GM12878 (cell line): ENCODE data around the gene LOX. TPM values are rescaled to one million over a fixed set of nuclear protein-coding genes. Genes with fewer than 3 reads are reported as not detected.
"Not testable (repeated sequence)": the region's sequence is repeated elsewhere in the genome, so short reads cannot be mapped to it uniquely, and the experiment has no call there.

Experiments used
- ATAC-seq: fragments of 200-7000 bp; cut with Tn5 transposase; 3 replicates; pipeline ENCODE4 v1.9.1; 2020; ENCODE audit warnings: mild to moderate bottlenecking, moderate library complexity
- BruUV-seq: library from RNA; stranded (reverse); fragments of 400-500 nt; replicated peaks from 2 replicates; lab custom pipeline; 2021; lab: Mats Ljungman, UMichigan
- CTCF ChIA-PET: fragments of 300-600 bp; sonication (Branson Sonifier 250); formaldehyde crosslinking; extraction: SDS; loops from one replicate; lab custom pipeline; 2021; ENCODE audit warnings: inconsistent platforms; lab: Yijun Ruan, JAX
- POLR2A ChIA-PET: fragments of 350-600 bp; formaldehyde crosslinking; extraction: SDS; loops from one replicate; lab custom pipeline; 2021; ENCODE audit warnings: inconsistent platforms; lab: Charles Lee
- RAD21 ChIA-PET: fragments of 300-600 bp; sonication (Branson Sonifier 250); formaldehyde crosslinking; loops from one replicate; lab custom pipeline; 2023; ENCODE audit warnings: antibody characterized with exemption; ENCODE audit not compliant: unreplicated experiment; lab: Charles Lee
- SMC1A ChIA-PET: fragments of 300-600 bp; sonication (Branson Sonifier 250); formaldehyde crosslinking; loops from one replicate; lab custom pipeline; 2023; ENCODE audit not compliant: unreplicated experiment, uncharacterized antibody; lab: Charles Lee
- DNase-seq: peaks from one replicate; pipeline ENCODE4 v3.0.0-alpha.2; 2011; ENCODE audit warnings: low read depth, low spot score
- FAIRE-seq: peaks from 3 replicates; lab custom pipeline; 2011; peaks lifted over from hg19 to GRCh38; lab: Jason Lieb, UNC
- H2AFZ ChIP-seq: 2 replicates; pipeline ENCODE4 v1.6.0; 2011; ENCODE audit warnings: low read depth, low read length, control low read depth; ENCODE audit not compliant: control insufficient read depth
- H3K27ac ChIP-seq: 2 replicates; pipeline ENCODE4 v1.5.1; 2011; ENCODE audit warnings: control low read depth; ENCODE audit not compliant: control insufficient read depth, insufficient read depth
- H3K27me3 ChIP-seq, 2 experiments: replicated peaks in 1 of 2; 2 replicates each; pipeline versions ENCODE4 v1.6.0 to v1.6.1; 2011; ENCODE audit warnings: low read length in 1 of 2; ENCODE audit not compliant: control insufficient read depth in 2 of 2, insufficient read depth in 2 of 2
- H3K36me3 ChIP-seq, 2 experiments: 2 replicates each; pipeline ENCODE4 v1.5.1; 2011; ENCODE audit warnings: low read length in 1 of 2; ENCODE audit not compliant: control insufficient read depth in 2 of 2, insufficient read depth in 2 of 2
- H3K4me1 ChIP-seq: 2 replicates; pipeline ENCODE4 v1.6.1; 2011; ENCODE audit warnings: mild to moderate bottlenecking, low read length, moderate library complexity, mixed read lengths; ENCODE audit not compliant: control insufficient read depth, insufficient read depth
- H3K4me2 ChIP-seq: 2 replicates; pipeline ENCODE4 v1.6.0; 2011; ENCODE audit warnings: control low read depth; ENCODE audit not compliant: control insufficient read depth, insufficient read depth
- H3K4me3 ChIP-seq: fragments of 200-600 bp; sonication (generic); 2 replicates; pipeline ENCODE4 v1.5.1; 2016
- H3K79me2 ChIP-seq: 2 replicates; pipeline ENCODE4 v1.6.0; 2011; ENCODE audit warnings: low read length; ENCODE audit not compliant: control insufficient read depth, insufficient read depth
- H3K9ac ChIP-seq: 2 replicates; pipeline ENCODE4 v1.8.0; 2011; ENCODE audit warnings: low read length, control low read depth, mixed read lengths; ENCODE audit not compliant: control insufficient read depth, insufficient read depth
- H3K9me3 ChIP-seq: replicated peaks from 3 replicates; pipeline ENCODE4 v1.5.1; 2011; ENCODE audit warnings: mild to moderate bottlenecking, low read length; ENCODE audit not compliant: control insufficient read depth, insufficient read depth
- H4K20me1 ChIP-seq: 2 replicates; pipeline ENCODE4 v1.6.0; 2011; ENCODE audit not compliant: control insufficient read depth, insufficient read depth
- BCL11A ChIP-seq: IDR thresholded peaks from 2 replicates; pipeline ENCODE4 v1.6.1; 2011; ENCODE audit warnings: low read depth, low read length
- HDAC6 ChIP-seq: fragments of 200-600 bp; sonication (generic); IDR thresholded peaks from one replicate; pipeline ENCODE4 v1.8.0; 2017; ENCODE audit warnings: antibody characterized with exemption; ENCODE audit not compliant: unreplicated experiment
- JUNB ChIP-seq: IDR thresholded peaks from 2 replicates; pipeline ENCODE4 v1.6.1; 2016; ENCODE audit warnings: antibody characterized with exemption, mild to moderate bottlenecking
- KDM1A ChIP-seq: fragments of 200-600 bp; sonication (generic); IDR thresholded peaks from 2 replicates; pipeline ENCODE4 v1.6.1; 2016; ENCODE audit warnings: borderline replicate concordance
- POLR2AphosphoS2 ChIP-seq: IDR thresholded peaks from 2 replicates; pipeline ENCODE4 v1.6.1; 2011; ENCODE audit warnings: low read depth, mild to moderate bottlenecking, low read length, improper control_type of control experiment, moderate library complexity
- WGBS: methylation state at CpG from one replicate; pipeline ENCODE4 v1.1.6; 2016; ENCODE audit warnings: low lambda C conversion rate; ENCODE audit not compliant: insufficient replicate concordance, insufficient coverage; ENCODE audit errors: missing lambda C conversion rate; 5-methylcytosine and 5-hydroxymethylcytosine counted together
- in situ Hi-C: fragments of 300-500 bp; cut with MboI; formaldehyde crosslinking; loops from 9 replicates; pipeline ENCODE4 v1.14.3; 2018; ENCODE audit warnings: mixed read lengths
- intact Hi-C: fragments of 100-400 bp; cut with micrococcal nuclease; formaldehyde crosslinking; loops from one replicate; pipeline ENCODE4 v1.14.2; 2022; ENCODE audit not compliant: unreplicated experiment
- polyA plus RNA-seq, 11 experiments: library from polyadenylated mRNA; depleted of rRNA in 4 of 11; unstranded in 6 of 11; stranded (reverse) in 5 of 11; fragments of >200 nt; fragmentation: Nextera tagmentation in 4 of 11; fragmentation: Illumina TruSeq in 1 of 11; extraction: Ambion mirVana in 4 of 11; extraction: Trizol in 1 of 11; gene quantifications; 1 replicate in 1 of 11; 2 replicates in 10 of 11; pipeline versions ENCODE4 v1.2.1 to v1.2.3, GENCODE V29; 2011 to 2016; ENCODE audit warnings: inconsistent platforms in 2 of 11, missing spikeins in 2 of 11, low read depth in 1 of 11
- total RNA-seq, 4 experiments: library from RNA; depleted of rRNA in 3 of 4; stranded (reverse); fragments of >200 nt in 3 of 4; fragmentation: Illumina TruSeq in 1 of 4; extraction: Trizol in 1 of 4; gene quantifications; 2 replicates each; pipeline versions ENCODE4 v1.2.1 to v1.2.3, GENCODE V29; 2013 to 2021
- TF ChIP-seq, protein P1 (sequence below): IDR thresholded peaks from 2 replicates; pipeline ENCODE4 v1.6.1; 2012; ENCODE audit warnings: low read length, inconsistent platforms

The LOX gene
- total and polyA plus RNA-seq, 10 of the 15 experiments (the other 5 are each of a cell fraction or from before 2014, with no cell fraction given): 0.03 to 0.69 (median 0.07) TPM; not detected in 1

DNA sequence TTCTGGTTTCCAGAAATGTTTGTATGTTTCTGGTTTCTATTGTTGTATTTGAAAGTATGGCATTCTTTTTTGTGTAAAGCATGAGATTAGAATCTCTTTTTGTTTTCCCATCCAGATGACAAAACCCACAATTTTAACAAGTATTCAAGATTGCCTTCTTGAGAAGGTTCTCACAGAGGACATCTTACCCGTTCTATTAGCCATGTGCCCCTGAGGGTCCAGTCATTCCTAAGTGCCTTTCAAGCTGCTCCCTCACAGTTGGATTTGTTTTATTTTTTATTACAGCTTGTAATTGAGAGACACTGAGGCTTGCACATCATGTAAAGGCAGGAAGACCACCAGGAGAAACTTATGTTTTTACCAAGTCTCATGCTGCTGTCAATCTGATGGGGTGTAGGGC lies 19.3 kb upstream of the LOX start (continued):
- TF ChIP-seq HDAC6: no peak
- no peak for TF ChIP-seq BCL11A

DNA sequence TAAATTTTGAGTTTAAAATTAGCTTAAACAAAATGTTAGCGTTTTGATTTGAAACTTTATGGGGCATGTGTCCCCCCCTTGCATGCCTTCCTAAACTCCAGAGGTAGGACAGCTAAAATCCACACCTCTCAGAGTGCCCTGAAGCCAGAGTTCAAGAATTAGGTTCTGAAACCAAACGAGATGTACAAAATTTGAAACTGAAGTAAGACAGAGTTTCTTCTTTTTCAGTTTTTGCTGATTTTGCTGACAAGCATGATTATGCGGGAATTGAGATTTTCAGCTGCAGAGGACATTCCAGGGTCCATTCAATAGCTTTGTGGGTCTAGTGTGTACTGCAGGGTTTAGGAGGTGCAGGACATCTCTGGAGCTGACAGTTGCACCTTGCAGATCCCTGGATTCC lies 17.1 kb upstream of the LOX start:
- Histone ChIP-seq H3K27ac (no peak overlapping the region), H3K4me3 (no peak overlapping the region), H4K20me1 (no peaks in the 10 kb centered on the region), H3K36me3 (no peaks in the 10 kb centered on the region), H3K79me2 (no peaks in the 10 kb centered on the region), H3K4me2 (no peak overlapping the region), H3K4me1 (no peaks in the 10 kb centered on the region), H2AFZ (no peak overlapping the region), H3K27me3 (no peaks in the 10 kb centered on the region), H3K9me3 (no peaks in the 10 kb centered on the region), H3K9ac (no peak overlapping the region)
- RAD21 ChIA-PET: no interaction called here
- no TSS peak for BruUV-seq
- DNase-seq (no peak), ATAC-seq (no peak), FAIRE-seq (no peak)
- intact Hi-C loops (no loop called here), in situ Hi-C loops (no loop called here)
- SMC1A ChIA-PET: interaction anchor here (1.3 kb wide), 1 partner anchor 126 kb away, joined by 6 read pairs; no protein-coding TSS in a partner anchor
- WGBS: 64% methylated on average over 3 of the region's 3 CpGs
- POLR2A ChIA-PET: no interaction called here
- TF ChIP-seq KDM1A: no peak
- TF ChIP-seq, protein P1, sequence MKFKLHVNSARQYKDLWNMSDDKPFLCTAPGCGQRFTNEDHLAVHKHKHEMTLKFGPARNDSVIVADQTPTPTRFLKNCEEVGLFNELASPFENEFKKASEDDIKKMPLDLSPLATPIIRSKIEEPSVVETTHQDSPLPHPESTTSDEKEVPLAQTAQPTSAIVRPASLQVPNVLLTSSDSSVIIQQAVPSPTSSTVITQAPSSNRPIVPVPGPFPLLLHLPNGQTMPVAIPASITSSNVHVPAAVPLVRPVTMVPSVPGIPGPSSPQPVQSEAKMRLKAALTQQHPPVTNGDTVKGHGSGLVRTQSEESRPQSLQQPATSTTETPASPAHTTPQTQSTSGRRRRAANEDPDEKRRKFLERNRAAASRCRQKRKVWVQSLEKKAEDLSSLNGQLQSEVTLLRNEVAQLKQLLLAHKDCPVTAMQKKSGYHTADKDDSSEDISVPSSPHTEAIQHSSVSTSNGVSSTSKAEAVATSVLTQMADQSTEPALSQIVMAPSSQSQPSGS: no peak
- no peak for TF ChIP-seq JUNB
- TF ChIP-seq POLR2AphosphoS2: no peak
- CTCF ChIA-PET: interaction anchor here (0.7 to 1.1 kb wide), 3 partner anchors 13 to 146 kb away, joined by 3 to 4 read pairs (median 3); no protein-coding TSS in a partner anchor

DNA sequence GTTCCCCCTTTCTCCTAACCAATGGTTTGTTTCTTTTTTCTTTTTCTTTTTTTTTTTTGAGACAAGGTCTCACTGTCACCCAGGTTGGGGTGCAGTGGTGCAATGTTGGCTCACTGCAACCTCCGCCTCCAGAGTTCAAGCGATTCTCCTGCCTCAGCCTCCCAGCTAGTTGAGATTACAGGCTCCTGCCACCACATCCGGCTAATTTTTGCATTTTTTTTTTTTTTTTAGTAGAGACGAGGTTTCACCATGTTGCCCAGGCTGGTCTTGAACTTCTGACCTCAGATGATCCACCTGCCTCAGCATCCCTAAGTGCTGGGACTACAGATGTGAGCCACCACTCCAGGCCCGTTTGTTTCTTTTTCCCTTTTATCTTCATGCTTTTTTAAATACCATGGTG lies 16.2 kb upstream of the LOX start:
- H3K4me2 ChIP-seq, DNase-seq, H3K4me3 ChIP-seq, H3K4me1 ChIP-seq, intact Hi-C loops, POLR2A ChIA-PET, H4K20me1 ChIP-seq, H3K9me3 ChIP-seq, H3K36me3 ChIP-seq, H3K27ac ChIP-seq, ATAC-seq, BruUV-seq, SMC1A ChIA-PET, in situ Hi-C loops, H3K79me2 ChIP-seq, H3K9ac ChIP-seq, H3K27me3 ChIP-seq, H2AFZ ChIP-seq, FAIRE-seq: not testable (repeated sequence)
- RAD21 ChIA-PET: interaction anchor here (0.6 kb wide), 1 partner anchor 789 kb away, joined by 4 read pairs; no protein-coding TSS in a partner anchor
- WGBS: 33% methylated on average over 4 of the region's 5 CpGs
- CTCF ChIA-PET: interaction anchor here (0.8 kb wide), 1 partner anchor 18 kb away, joined by 3 read pairs; no protein-coding TSS in a partner anchor
